Gastrocnemius medialis (tissue), 4 donors: ENCODE results near the gene OR52W1.

Experiments
- POLR2A ChIP-seq, 2 donors: fragments of 450-650 bp; IDR thresholded peaks; one replicate each; pipeline ENCODE4 v1.6.1; 2017; ENCODE audit warnings: antibody characterized with exemption in 2 of 2, mild to moderate bottlenecking in 2 of 2, moderate library complexity in 2 of 2
- TF ChIP-seq, protein P1 (sequence below), 5 experiments: fragments of 450-650 bp in 3 of 5; fragments of 200-600 bp in 2 of 5; sonication (generic) in 2 of 5; IDR thresholded peaks in 4 of 5; conservative IDR thresholded peaks in 1 of 5; 1 replicate in 4 of 5; 2 replicates in 1 of 5; pipeline ENCODE4 v1.5.1; 2016 to 2019; ENCODE audit warnings: antibody characterized with exemption in 5 of 5, mild to moderate bottlenecking in 3 of 5, moderate library complexity in 3 of 5

DNA sequence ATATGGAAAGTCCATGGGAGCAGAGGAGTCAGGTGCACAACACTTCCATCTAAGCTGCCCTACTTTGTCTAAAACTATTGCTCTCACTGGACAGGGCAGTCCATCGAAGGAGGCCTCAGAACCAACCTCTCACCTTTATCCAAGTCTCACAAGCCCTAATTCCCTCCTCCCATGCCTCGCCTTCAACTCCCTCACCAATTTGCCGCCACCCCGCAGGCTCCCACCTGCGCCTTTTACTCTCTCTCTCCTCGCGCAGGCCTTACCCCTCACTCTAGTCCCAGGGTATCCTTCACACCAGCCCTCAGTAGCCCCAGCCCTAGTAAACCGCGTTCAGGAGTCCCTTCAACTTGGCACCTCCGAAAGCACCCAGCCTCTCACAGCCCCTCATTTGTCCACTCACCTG is 35.0 kb downstream of the OR52W1 start:
- TF ChIP-seq, protein P1, sequence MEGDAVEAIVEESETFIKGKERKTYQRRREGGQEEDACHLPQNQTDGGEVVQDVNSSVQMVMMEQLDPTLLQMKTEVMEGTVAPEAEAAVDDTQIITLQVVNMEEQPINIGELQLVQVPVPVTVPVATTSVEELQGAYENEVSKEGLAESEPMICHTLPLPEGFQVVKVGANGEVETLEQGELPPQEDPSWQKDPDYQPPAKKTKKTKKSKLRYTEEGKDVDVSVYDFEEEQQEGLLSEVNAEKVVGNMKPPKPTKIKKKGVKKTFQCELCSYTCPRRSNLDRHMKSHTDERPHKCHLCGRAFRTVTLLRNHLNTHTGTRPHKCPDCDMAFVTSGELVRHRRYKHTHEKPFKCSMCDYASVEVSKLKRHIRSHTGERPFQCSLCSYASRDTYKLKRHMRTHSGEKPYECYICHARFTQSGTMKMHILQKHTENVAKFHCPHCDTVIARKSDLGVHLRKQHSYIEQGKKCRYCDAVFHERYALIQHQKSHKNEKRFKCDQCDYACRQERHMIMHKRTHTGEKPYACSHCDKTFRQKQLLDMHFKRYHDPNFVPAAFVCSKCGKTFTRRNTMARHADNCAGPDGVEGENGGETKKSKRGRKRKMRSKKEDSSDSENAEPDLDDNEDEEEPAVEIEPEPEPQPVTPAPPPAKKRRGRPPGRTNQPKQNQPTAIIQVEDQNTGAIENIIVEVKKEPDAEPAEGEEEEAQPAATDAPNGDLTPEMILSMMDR (IDR thresholded peaks at IDR 0.05 in 4 of 5, conservative IDR thresholded peaks at IDR 0.05 in 1 of 5): no peak
- TF ChIP-seq POLR2A (IDR thresholded peaks at IDR 0.05): no peak
